ENCODE results near the gene PRKAG1. TPM values are rescaled to one million over a fixed set of nuclear protein-coding genes. Genes with fewer than 3 reads are reported as not detected.

Gene PRKAG1
- 56.9 and 65.5 TPM in 2 replicates for total RNA-seq

GRCh38 chr12:49018261-49019119 lies at the start of gene PRKAG1:
Gene PRKAG1 (minus strand): TSS chr12:49018776. CDS start chr12:49018740, 36 bp downstream.

GRCh38 chr12:49060237-49061156 lies 41.9 kb upstream of the PRKAG1 start, which contains the start of gene KMT2D:
Gene KMT2D (minus strand): TSS chr12:49060794. CDS start chr12:49055324, 5,470 bp downstream.

GRCh38 chr12:48999371-49000131 lies 19.0 kb downstream of the PRKAG1 start, which contains the start of gene DDN:
Gene DDN (minus strand): TSS chr12:48999375. CDS start chr12:48999287, 88 bp downstream.

GRCh38 chr12:48978291-48978740 lies 40.3 kb downstream of the PRKAG1 start, which contains the start of gene WNT1:
Gene WNT1 (plus strand): TSS chr12:48978322. CDS start chr12:48978651, 329 bp downstream.

GRCh38 chr12:48957141-48958048 lies 61.2 kb downstream of the PRKAG1 start, which contains the start of gene ARF3:
Gene ARF3 (minus strand): TSS chr12:48957487. CDS start chr12:48941095, 16,392 bp downstream.

Other genes starting within 250 kb of the PRKAG1 start
- 107 and 144 TPM in 2 replicates for gene ADCY6, start 229.7 kb downstream of the PRKAG1 start, total RNA-seq
- gene CACNB3, start 200.3 kb downstream of the PRKAG1 start, total RNA-seq: 19.5 and 25.0 TPM in 2 replicates
- 68.0 and 85.8 TPM in 2 replicates for gene DDX23, start 166.6 kb downstream of the PRKAG1 start, total RNA-seq
- 0.26 and 0.30 TPM in 2 replicates for gene RND1, start 152.9 kb downstream of the PRKAG1 start, total RNA-seq
- 36.6 and 45.0 TPM in 2 replicates for gene FKBP11, start 93.3 kb downstream of the PRKAG1 start, total RNA-seq
- 37.1 and 42.7 TPM in 2 replicates for gene ARF3, start 61.3 kb downstream of the PRKAG1 start, total RNA-seq
- gene WNT10B, start 47.0 kb downstream of the PRKAG1 start, total RNA-seq: 0.17 TPM in 1 of 2 replicates, not detected in the other
- gene WNT1, start 40.5 kb downstream of the PRKAG1 start, total RNA-seq: not detected in 2 replicates
- 0.20 and 0.30 TPM in 2 replicates for gene DDN, start 19.4 kb downstream of the PRKAG1 start, total RNA-seq
- gene KMT2D, start 42.0 kb upstream of the PRKAG1 start, total RNA-seq: 63.9 and 73.0 TPM in 2 replicates
- 0.23 and 0.59 TPM in 2 replicates for gene RHEBL1, start 51.2 kb upstream of the PRKAG1 start, total RNA-seq
- 0.07 and 0.13 TPM in 2 replicates for gene DHH, start 76.0 kb upstream of the PRKAG1 start, total RNA-seq
- gene LMBR1L, start 92.1 kb upstream of the PRKAG1 start, total RNA-seq: 42.7 and 47.0 TPM in 2 replicates
- gene TUBA1B, start 112.6 kb upstream of the PRKAG1 start, total RNA-seq: 945 and 1,479 TPM in 2 replicates
- 495 and 558 TPM in 2 replicates for gene TUBA1A, start 170.3 kb upstream of the PRKAG1 start, total RNA-seq
- gene TUBA1C, start 246.3 kb upstream of the PRKAG1 start, total RNA-seq: 303 and 344 TPM in 2 replicates